WTC11 (cell line): ENCODE results near the gene CFAP161. TPM values are rescaled to one million over a fixed set of nuclear protein-coding genes. Genes with fewer than 3 reads are reported as not detected.

Source experiments
- ATAC-seq: fragments of 200-7000 bp; cut with Tn5 transposase; 2 replicates; pipeline ENCODE4 v1.10.0; 2021; ENCODE audit warnings: mild to moderate bottlenecking, moderate library complexity
- CTCF ChIA-PET: fragments of 300-600 bp; sonication (Branson Sonifier 250); formaldehyde crosslinking; loops from one replicate; lab custom pipeline; 2021; ENCODE audit warnings: antibody characterized with exemption; lab: Charles Lee
- POLR2A ChIA-PET: fragments of 350-600 bp; sonication (Branson Sonifier 250); formaldehyde crosslinking; loops from one replicate; lab custom pipeline; 2021; ENCODE audit warnings: antibody characterized with exemption; lab: Charles Lee
- DNase-seq: peaks from one replicate; pipeline ENCODE4 v3.0.0; 2021; ENCODE audit warnings: low spot score
- H3K27ac Mint-ChIP-seq: 2 replicates; pipeline ENCODE4 v1.8.0; 2021; ENCODE audit warnings: mixed read lengths
- H3K27me3 Mint-ChIP-seq: 2 replicates; pipeline ENCODE4 v1.8.0; 2021; ENCODE audit warnings: low read depth, mild to moderate bottlenecking, moderate library complexity, mixed read lengths
- H3K36me3 Mint-ChIP-seq: 2 replicates; pipeline ENCODE4 v1.8.0; 2021; ENCODE audit warnings: mixed read lengths
- H3K4me1 Mint-ChIP-seq: 2 replicates; pipeline ENCODE4 v1.8.0; 2022; ENCODE audit warnings: mixed read lengths
- H3K4me3 Mint-ChIP-seq: 2 replicates; pipeline ENCODE4 v1.8.0; 2021; ENCODE audit warnings: mild to moderate bottlenecking, moderate library complexity, mixed read lengths
- H3K9me3 Mint-ChIP-seq: 2 replicates; pipeline ENCODE4 v1.8.0; 2021; ENCODE audit warnings: mixed read lengths
- EMX1 ChIP-seq: fragments of 250-450 bp; sonication (Bioruptor Pico); IDR thresholded peaks from 2 replicates; pipeline ENCODE4 v1.8.0; 2021; ENCODE audit warnings: mild to moderate bottlenecking
- ESRRA ChIP-seq: sonication (generic); formaldehyde crosslinking; IDR thresholded peaks from 2 replicates; pipeline ENCODE4 v1.8.1; 2022; ENCODE audit warnings: mild to moderate bottlenecking, missing genetic modification reagents, borderline replicate concordance
- ETV6 ChIP-seq: sonication (generic); formaldehyde crosslinking; IDR thresholded peaks from 2 replicates; pipeline ENCODE4 v1.8.1; 2022; ENCODE audit warnings: mild to moderate bottlenecking, missing genetic modification reagents
- GRHL2 ChIP-seq: fragments of 250-450 bp; sonication (Bioruptor Pico); IDR thresholded peaks from 2 replicates; pipeline ENCODE4 v1.8.0; 2022; ENCODE audit warnings: mild to moderate bottlenecking, moderate library complexity; ENCODE audit not compliant: insufficient replicate concordance, severe bottlenecking
- GTF2I ChIP-seq: fragments of 250-450 bp; sonication (Bioruptor Pico); conservative IDR thresholded peaks from 2 replicates; pipeline ENCODE4 v1.4.0; 2021; ENCODE audit warnings: mild to moderate bottlenecking
- MXD4 ChIP-seq: fragments of 250-450 bp; sonication (Bioruptor Pico); IDR thresholded peaks from 2 replicates; pipeline ENCODE4 v1.8.0; 2021; ENCODE audit warnings: mild to moderate bottlenecking, moderate library complexity, borderline replicate concordance
- NFE2L1 ChIP-seq: sonication (generic); formaldehyde crosslinking; IDR thresholded peaks from 2 replicates; pipeline ENCODE4 v1.8.1; 2023; ENCODE audit warnings: missing genetic modification reagents
- NFYB ChIP-seq: sonication (generic); formaldehyde crosslinking; conservative IDR thresholded peaks from 2 replicates; pipeline ENCODE4 v1.8.0; 2022; ENCODE audit warnings: low read depth, missing genetic modification reagents
- SOX15 ChIP-seq: fragments of 250-450 bp; sonication (Bioruptor Pico); IDR thresholded peaks from 2 replicates; pipeline ENCODE4 v1.9.0; 2021; ENCODE audit warnings: mild to moderate bottlenecking
- SP1 ChIP-seq: sonication (generic); formaldehyde crosslinking; conservative IDR thresholded peaks from 2 replicates; pipeline ENCODE4 v1.8.1; 2022; ENCODE audit warnings: missing genetic modification reagents
- TEAD1 ChIP-seq: sonication (generic); formaldehyde crosslinking; IDR thresholded peaks from 2 replicates; pipeline ENCODE4 v1.8.0; 2022; ENCODE audit warnings: mild to moderate bottlenecking, missing genetic modification reagents
- TEAD4 ChIP-seq: sonication (generic); formaldehyde crosslinking; IDR thresholded peaks from 2 replicates; pipeline ENCODE4 v1.8.0; 2022; ENCODE audit warnings: mild to moderate bottlenecking, missing genetic modification reagents
- ZNF138 ChIP-seq: sonication (generic); formaldehyde crosslinking; conservative IDR thresholded peaks from 2 replicates; pipeline ENCODE4 v1.8.1; 2022; ENCODE audit warnings: mild to moderate bottlenecking, moderate library complexity, missing genetic modification reagents
- ZNF219 ChIP-seq: sonication (generic); formaldehyde crosslinking; IDR thresholded peaks from 2 replicates; pipeline ENCODE4 v1.8.0; 2023; ENCODE audit warnings: missing genetic modification reagents, mild to moderate bottlenecking, borderline replicate concordance
- ZNF232 ChIP-seq: sonication (generic); formaldehyde crosslinking; IDR thresholded peaks from 2 replicates; pipeline ENCODE4 v1.8.0; 2022; ENCODE audit warnings: mild to moderate bottlenecking, missing genetic modification reagents
- ZNF396 ChIP-seq: fragments of 250-450 bp; sonication (Bioruptor Pico); IDR thresholded peaks from 2 replicates; pipeline ENCODE4 v1.8.0; 2021; ENCODE audit warnings: mild to moderate bottlenecking, moderate library complexity, borderline replicate concordance
- total RNA-seq: library from RNA; stranded (reverse); gene quantifications from 3 replicates; pipeline ENCODE4 v1.2.3, GENCODE V29; 2021
- TF ChIP-seq, protein P1 (sequence below): sonication (generic); formaldehyde crosslinking; IDR thresholded peaks from 2 replicates; pipeline ENCODE4 v1.8.1; 2023; ENCODE audit warnings: mild to moderate bottlenecking, missing genetic modification reagents, moderate library complexity
- TF ChIP-seq, protein P2 (sequence below): sonication (generic); formaldehyde crosslinking; conservative IDR thresholded peaks from 2 replicates; pipeline ENCODE4 v1.8.1; 2022; ENCODE audit warnings: mild to moderate bottlenecking, missing genetic modification reagents
- TF ChIP-seq, protein P3 (sequence below): sonication (generic); formaldehyde crosslinking; IDR thresholded peaks from 2 replicates; pipeline ENCODE4 v1.8.1; 2022; ENCODE audit warnings: mild to moderate bottlenecking, missing genetic modification reagents, moderate library complexity, borderline replicate concordance
- TF ChIP-seq, protein P4 (sequence below): fragments of 250-450 bp; sonication (Bioruptor Pico); IDR thresholded peaks from 2 replicates; pipeline ENCODE4 v1.9.0; 2021; ENCODE audit warnings: moderate library complexity, mild to moderate bottlenecking, inconsistent platforms, borderline replicate concordance
- TF ChIP-seq, protein P5 (sequence below): sonication (generic); formaldehyde crosslinking; IDR thresholded peaks from 2 replicates; pipeline ENCODE4 v1.8.0; 2022; ENCODE audit warnings: mild to moderate bottlenecking, missing genetic modification reagents
- TF ChIP-seq, protein P6 (sequence below): fragments of 250-450 bp; sonication (Bioruptor Pico); IDR thresholded peaks from 2 replicates; pipeline ENCODE4 v2.1.2; 2022; ENCODE audit warnings: mild to moderate bottlenecking, moderate library complexity
- TF ChIP-seq, protein P7 (sequence below): sonication (generic); formaldehyde crosslinking; IDR thresholded peaks from 2 replicates; pipeline ENCODE4 v1.8.1; 2023; ENCODE audit warnings: mild to moderate bottlenecking, missing genetic modification reagents
- TF ChIP-seq, protein P8 (sequence below): fragments of 200-600 bp; IDR thresholded peaks from 2 replicates; pipeline ENCODE4 v1.8.0; 2022; ENCODE audit warnings: antibody characterized with exemption

The CFAP161 gene
- total RNA-seq, 1 experiment from 2014 or later: not detected

DNA sequence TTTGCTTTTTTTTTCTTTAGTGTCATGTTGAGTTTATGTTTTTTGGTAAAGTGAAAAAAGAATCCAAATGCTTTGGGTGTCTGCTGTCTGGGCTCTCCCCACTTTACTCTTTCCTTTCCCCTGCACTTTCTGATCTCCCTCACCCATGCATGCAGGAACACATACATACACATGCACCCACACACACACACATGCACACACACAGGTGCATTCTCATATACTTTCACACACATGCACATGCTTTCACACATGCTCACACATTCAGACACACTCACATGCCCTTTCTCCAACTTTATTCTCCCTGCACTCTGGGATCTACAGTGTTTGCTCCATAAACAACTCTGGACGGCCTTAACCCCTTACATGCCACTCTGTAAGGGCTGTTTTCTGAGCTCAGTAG is 46.4 kb upstream of the CFAP161 start:
- DNase-seq (no peak), ATAC-seq (no peak)
- ChIA-PET POLR2A (no interaction called here), CTCF (interaction anchor here (2.5 kb wide), 1 partner anchor 178 kb away, joined by 9 read pairs; no protein-coding TSS in a partner anchor)
- no peaks in the 10 kb centered on the region for H3K36me3 Mint-ChIP-seq
- H3K9me3 Mint-ChIP-seq: 0 out of 2 replicates have a peak, but pooled peaks cover 3% of the 10 kb centered on the region
- H3K4me3 Mint-ChIP-seq: no peak overlapping the region
- TF ChIP-seq, protein P1, sequence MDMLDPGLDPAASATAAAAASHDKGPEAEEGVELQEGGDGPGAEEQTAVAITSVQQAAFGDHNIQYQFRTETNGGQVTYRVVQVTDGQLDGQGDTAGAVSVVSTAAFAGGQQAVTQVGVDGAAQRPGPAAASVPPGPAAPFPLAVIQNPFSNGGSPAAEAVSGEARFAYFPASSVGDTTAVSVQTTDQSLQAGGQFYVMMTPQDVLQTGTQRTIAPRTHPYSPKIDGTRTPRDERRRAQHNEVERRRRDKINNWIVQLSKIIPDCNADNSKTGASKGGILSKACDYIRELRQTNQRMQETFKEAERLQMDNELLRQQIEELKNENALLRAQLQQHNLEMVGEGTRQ: no peak
- no peak for TF ChIP-seq NFE2L1
- TF ChIP-seq, protein P2, sequence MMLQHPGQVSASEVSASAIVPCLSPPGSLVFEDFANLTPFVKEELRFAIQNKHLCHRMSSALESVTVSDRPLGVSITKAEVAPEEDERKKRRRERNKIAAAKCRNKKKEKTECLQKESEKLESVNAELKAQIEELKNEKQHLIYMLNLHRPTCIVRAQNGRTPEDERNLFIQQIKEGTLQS (CRISPR knock-in tag): no peak
- TF ChIP-seq, protein P3, sequence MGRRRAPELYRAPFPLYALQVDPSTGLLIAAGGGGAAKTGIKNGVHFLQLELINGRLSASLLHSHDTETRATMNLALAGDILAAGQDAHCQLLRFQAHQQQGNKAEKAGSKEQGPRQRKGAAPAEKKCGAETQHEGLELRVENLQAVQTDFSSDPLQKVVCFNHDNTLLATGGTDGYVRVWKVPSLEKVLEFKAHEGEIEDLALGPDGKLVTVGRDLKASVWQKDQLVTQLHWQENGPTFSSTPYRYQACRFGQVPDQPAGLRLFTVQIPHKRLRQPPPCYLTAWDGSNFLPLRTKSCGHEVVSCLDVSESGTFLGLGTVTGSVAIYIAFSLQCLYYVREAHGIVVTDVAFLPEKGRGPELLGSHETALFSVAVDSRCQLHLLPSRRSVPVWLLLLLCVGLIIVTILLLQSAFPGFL: no peak
- TF ChIP-seq, protein P4, sequence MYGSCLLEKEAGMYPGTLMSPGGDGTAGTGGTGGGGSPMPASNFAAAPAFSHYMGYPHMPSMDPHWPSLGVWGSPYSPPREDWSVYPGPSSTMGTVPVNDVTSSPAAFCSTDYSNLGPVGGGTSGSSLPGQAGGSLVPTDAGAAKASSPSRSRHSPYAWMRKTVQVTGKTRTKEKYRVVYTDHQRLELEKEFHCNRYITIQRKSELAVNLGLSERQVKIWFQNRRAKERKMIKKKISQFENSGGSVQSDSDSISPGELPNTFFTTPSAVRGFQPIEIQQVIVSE (CRISPR knock-in tag): no peak
- TF ChIP-seq TEAD1 (CRISPR knock-in tag): no peak
- TF ChIP-seq NFYB (CRISPR knock-in tag): no peak
- no peak for TF ChIP-seq TEAD4 (CRISPR knock-in tag)
- TF ChIP-seq MXD4 (CRISPR knock-in tag): no peak
- no peak for TF ChIP-seq ZNF396 (CRISPR knock-in tag)
- no peaks in the 10 kb centered on the region; the same call in 1 of the 2 replicates for H3K27me3 Mint-ChIP-seq
- H3K27ac Mint-ChIP-seq: no peak overlapping the region
- H3K4me1 Mint-ChIP-seq: peaks cover 2% of the 10 kb centered on the region; the same call in 1 of the 2 replicates

DNA sequence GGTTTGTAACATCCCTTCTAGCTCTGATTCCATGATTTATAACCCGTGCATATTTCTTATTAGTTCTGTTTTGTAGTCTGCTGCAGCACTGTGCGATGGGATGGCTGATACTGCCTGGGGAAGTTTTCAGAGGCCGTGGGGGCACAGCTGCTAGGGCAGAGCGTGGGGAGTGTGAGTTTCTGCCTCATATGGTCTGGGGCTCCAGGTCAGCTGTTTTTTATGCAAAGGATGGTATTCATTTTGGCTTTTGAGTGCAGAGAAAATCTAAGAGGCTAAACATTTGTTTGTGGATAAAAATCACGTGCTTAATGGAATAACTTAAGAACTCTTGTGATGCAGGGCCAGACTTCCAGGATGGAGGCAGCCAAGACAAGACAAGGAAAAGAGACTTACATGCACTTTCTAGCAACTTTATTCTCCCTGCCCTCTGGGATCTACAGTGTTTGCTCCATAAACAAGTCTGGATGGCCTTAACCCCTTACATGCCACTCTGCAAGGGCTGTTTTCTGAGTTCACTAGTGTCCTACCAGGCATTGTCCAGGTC is 45.5 kb upstream of the CFAP161 start:
- POLR2A ChIA-PET: no interaction called here
- Mint-ChIP-seq H3K4me3 (no peak overlapping the region), H3K4me1 (peaks cover 2% of the 10 kb centered on the region; the same call in 1 of the 2 replicates), H3K36me3 (no peaks in the 10 kb centered on the region), H3K9me3 (0 out of 2 replicates have a peak, but pooled peaks cover 3% of the 10 kb centered on the region), H3K27me3 (no peaks in the 10 kb centered on the region; the same call in 1 of the 2 replicates), H3K27ac (no peak overlapping the region)
- ATAC-seq (no peak), DNase-seq (no peak)
- TF ChIP-seq ZNF219: no peak
- TF ChIP-seq SP1 (CRISPR knock-in tag): no peak
- no peak for TF ChIP-seq EMX1 (CRISPR knock-in tag)
- TF ChIP-seq ZNF396 (CRISPR knock-in tag): no peak
- TF ChIP-seq, protein P5, sequence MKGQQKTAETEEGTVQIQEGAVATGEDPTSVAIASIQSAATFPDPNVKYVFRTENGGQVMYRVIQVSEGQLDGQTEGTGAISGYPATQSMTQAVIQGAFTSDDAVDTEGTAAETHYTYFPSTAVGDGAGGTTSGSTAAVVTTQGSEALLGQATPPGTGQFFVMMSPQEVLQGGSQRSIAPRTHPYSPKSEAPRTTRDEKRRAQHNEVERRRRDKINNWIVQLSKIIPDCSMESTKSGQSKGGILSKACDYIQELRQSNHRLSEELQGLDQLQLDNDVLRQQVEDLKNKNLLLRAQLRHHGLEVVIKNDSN (CRISPR knock-in tag): no peak
- no peak for TF ChIP-seq ETV6 (CRISPR knock-in tag)
- TF ChIP-seq SOX15: no peak
- TF ChIP-seq, protein P6, sequence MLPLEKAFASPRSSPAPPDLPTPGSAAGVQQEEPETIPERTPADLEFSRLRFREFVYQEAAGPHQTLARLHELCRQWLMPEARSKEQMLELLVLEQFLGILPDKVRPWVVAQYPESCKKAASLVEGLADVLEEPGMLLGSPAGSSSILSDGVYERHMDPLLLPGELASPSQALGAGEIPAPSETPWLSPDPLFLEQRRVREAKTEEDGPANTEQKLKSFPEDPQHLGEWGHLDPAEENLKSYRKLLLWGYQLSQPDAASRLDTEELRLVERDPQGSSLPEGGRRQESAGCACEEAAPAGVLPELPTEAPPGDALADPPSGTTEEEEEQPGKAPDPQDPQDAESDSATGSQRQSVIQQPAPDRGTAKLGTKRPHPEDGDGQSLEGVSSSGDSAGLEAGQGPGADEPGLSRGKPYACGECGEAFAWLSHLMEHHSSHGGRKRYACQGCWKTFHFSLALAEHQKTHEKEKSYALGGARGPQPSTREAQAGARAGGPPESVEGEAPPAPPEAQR (CRISPR knock-in tag): no peak
- TF ChIP-seq, protein P7, sequence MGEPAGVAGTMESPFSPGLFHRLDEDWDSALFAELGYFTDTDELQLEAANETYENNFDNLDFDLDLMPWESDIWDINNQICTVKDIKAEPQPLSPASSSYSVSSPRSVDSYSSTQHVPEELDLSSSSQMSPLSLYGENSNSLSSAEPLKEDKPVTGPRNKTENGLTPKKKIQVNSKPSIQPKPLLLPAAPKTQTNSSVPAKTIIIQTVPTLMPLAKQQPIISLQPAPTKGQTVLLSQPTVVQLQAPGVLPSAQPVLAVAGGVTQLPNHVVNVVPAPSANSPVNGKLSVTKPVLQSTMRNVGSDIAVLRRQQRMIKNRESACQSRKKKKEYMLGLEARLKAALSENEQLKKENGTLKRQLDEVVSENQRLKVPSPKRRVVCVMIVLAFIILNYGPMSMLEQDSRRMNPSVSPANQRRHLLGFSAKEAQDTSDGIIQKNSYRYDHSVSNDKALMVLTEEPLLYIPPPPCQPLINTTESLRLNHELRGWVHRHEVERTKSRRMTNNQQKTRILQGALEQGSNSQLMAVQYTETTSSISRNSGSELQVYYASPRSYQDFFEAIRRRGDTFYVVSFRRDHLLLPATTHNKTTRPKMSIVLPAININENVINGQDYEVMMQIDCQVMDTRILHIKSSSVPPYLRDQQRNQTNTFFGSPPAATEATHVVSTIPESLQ (CRISPR knock-in tag): no peak
- TF ChIP-seq, protein P8, sequence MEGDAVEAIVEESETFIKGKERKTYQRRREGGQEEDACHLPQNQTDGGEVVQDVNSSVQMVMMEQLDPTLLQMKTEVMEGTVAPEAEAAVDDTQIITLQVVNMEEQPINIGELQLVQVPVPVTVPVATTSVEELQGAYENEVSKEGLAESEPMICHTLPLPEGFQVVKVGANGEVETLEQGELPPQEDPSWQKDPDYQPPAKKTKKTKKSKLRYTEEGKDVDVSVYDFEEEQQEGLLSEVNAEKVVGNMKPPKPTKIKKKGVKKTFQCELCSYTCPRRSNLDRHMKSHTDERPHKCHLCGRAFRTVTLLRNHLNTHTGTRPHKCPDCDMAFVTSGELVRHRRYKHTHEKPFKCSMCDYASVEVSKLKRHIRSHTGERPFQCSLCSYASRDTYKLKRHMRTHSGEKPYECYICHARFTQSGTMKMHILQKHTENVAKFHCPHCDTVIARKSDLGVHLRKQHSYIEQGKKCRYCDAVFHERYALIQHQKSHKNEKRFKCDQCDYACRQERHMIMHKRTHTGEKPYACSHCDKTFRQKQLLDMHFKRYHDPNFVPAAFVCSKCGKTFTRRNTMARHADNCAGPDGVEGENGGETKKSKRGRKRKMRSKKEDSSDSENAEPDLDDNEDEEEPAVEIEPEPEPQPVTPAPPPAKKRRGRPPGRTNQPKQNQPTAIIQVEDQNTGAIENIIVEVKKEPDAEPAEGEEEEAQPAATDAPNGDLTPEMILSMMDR: no peak
- no peak for TF ChIP-seq ESRRA (CRISPR knock-in tag)
- no peak for TF ChIP-seq GRHL2 (CRISPR knock-in tag)
- TF ChIP-seq GTF2I: no peak
- TF ChIP-seq ZNF138 (CRISPR knock-in tag): no peak
- TF ChIP-seq, protein P4 (CRISPR knock-in tag): no peak
- no peak for TF ChIP-seq ZNF232 (CRISPR knock-in tag)
- CTCF ChIA-PET: interaction anchor here (2.5 kb wide), 1 partner anchor 177 kb away, joined by 9 read pairs; no protein-coding TSS in a partner anchor
